GM23248 (cell line): ENCODE results near the gene KDM6B.

Experiments used
- EZH2 ChIP-seq: fragments of 200-600 bp; sonication (generic); IDR thresholded peaks from 2 replicates; pipeline ENCODE4 v1.6.1; 2018; ENCODE audit warnings: antibody characterized with exemption, mild to moderate bottlenecking; ENCODE audit not compliant: insufficient read depth, poor library complexity, severe bottlenecking
- EZH2phosphoT487 ChIP-seq: fragments of 200-600 bp; sonication (generic); IDR thresholded peaks from 2 replicates; pipeline ENCODE4 v1.6.1; 2018; ENCODE audit warnings: antibody characterized with exemption, moderate library complexity, mild to moderate bottlenecking, low read depth; ENCODE audit not compliant: insufficient read depth

GRCh38 chr17:7839190-7839875, 5.3 kb downstream of the KDM6B start:
- TF ChIP-seq EZH2 (no peak), EZH2phosphoT487 (no peak)
